Adrenal gland (tissue), 12 donors: ENCODE results near the gene TKT. TPM values are rescaled to one million over a fixed set of nuclear protein-coding genes. Genes with fewer than 3 reads are reported as not detected.

Source experiments
- DNase-seq, 7 donors: peaks; one replicate each; pipeline ENCODE4 v3.0.0-alpha.2; 2019 to 2020
- H3K27ac ChIP-seq, 5 donors: fragments of 200-600 bp; sonication (generic) in 4 of 5; 1 replicate in 3 of 5; 2 replicates in 2 of 5; pipeline versions ENCODE4 v1.5.1 to v1.8.0; 2016 to 2020; ENCODE audit warnings: mild to moderate bottlenecking in 1 of 5
- H3K27me3 ChIP-seq: fragments of 200-600 bp; 2 replicates; pipeline ENCODE4 v1.8.0; 2021
- H3K36me3 ChIP-seq, 2 donors: fragments of 200-600 bp; replicated peaks in 1 of 2; 1 replicate in 1 of 2; 2 replicates in 1 of 2; pipeline versions ENCODE4 v1.5.1 to v1.8.0; 2018 to 2022
- H3K4me1 ChIP-seq, 2 donors: fragments of 200-600 bp; replicated peaks in 1 of 2; 1 replicate in 1 of 2; 2 replicates in 1 of 2; pipeline versions ENCODE4 v1.5.1 to v1.8.0; 2018 to 2021
- H3K4me3 ChIP-seq, 4 donors: fragments of 200-600 bp; sonication (generic) in 3 of 4; one replicate each; pipeline ENCODE4 v1.5.1; 2016 to 2018
- H3K9me3 ChIP-seq, 3 donors: fragments of 200-600 bp; sonication (generic) in 1 of 3; replicated peaks in 1 of 3; 1 replicate in 2 of 3; 2 replicates in 1 of 3; pipeline versions ENCODE4 v1.5.1 to v1.8.0; 2016 to 2021
- POLR2A ChIP-seq, 2 donors: fragments of 450-650 bp; IDR thresholded peaks; one replicate each; pipeline ENCODE4 v1.6.1; 2017; ENCODE audit warnings: antibody characterized with exemption in 2 of 2, mild to moderate bottlenecking in 2 of 2, moderate library complexity in 1 of 2
- WGBS, 4 donors: extraction: QIAGEN DNeasy Blood & Tissue Kit in 2 of 4; methylation state at CpG; one replicate each; pipeline versions ENCODE4 v1.1.5 to v1.1.7; 2013 to 2017; 5-methylcytosine and 5-hydroxymethylcytosine counted together
- intact Hi-C, 2 donors: fragments of 100-400 bp; cut with DNase I; formaldehyde crosslinking; loops; one replicate each; pipeline versions ENCODE4 v1.14.1 to v1.15.0; 2022 to 2023
- polyA plus RNA-seq, 3 donors: library from polyadenylated mRNA; stranded (reverse); fragments of 200-250 nt in 2 of 3; fragments of 350-450 nt in 1 of 3; fragmentation: Illumina TruSeq in 1 of 3; extraction: RNeasy Lipid Tissue Mini Kit (QIAGEN cat#74804) in 1 of 3; gene quantifications; one replicate each; pipeline ENCODE4 v1.2.3, GENCODE V29; 2013 to 2014
- total RNA-seq, 9 donors: library from RNA; depleted of rRNA in 4 of 9; stranded (reverse); fragments of >200 nt in 4 of 9; fragments of 120-200 nt in 1 of 9; fragmentation: NEBNext Ultra II Directional in 1 of 9; extraction: Animal tissue kit (Norgen Biotek cat#: 25700) in 1 of 9; gene quantifications; one replicate each; pipeline versions ENCODE4 v1.1.0 to v1.2.4, GENCODE V29; 2013 to 2023
- TF ChIP-seq, protein P1 (sequence below), 6 experiments: fragments of 450-650 bp in 4 of 6; fragments of 200-600 bp in 2 of 6; sonication (generic) in 1 of 6; IDR thresholded peaks; 1 replicate in 5 of 6; 2 replicates in 1 of 6; pipeline versions ENCODE4 v1.5.1 to v1.8.0; 2016 to 2021; ENCODE audit warnings: antibody characterized with exemption in 6 of 6, mild to moderate bottlenecking in 2 of 6, moderate library complexity in 1 of 6
- donor health status: healthy with polysubstance abuse.
- donor health status: Bipolar disorder and iron deficiency.
- donor health status: DM: yes; HTN: yes; CAD: no.
- donor health status: DM: no; HTN: no; CAD: no.
- donor health status: DM: no; HTN: no; CAD: no.
- donor health status: DM: yes; HTN: yes; CAD: no.

TKT gene
- total and polyA plus RNA-seq, 12 donors: 131 to 516 (median 276) TPM

DNA sequence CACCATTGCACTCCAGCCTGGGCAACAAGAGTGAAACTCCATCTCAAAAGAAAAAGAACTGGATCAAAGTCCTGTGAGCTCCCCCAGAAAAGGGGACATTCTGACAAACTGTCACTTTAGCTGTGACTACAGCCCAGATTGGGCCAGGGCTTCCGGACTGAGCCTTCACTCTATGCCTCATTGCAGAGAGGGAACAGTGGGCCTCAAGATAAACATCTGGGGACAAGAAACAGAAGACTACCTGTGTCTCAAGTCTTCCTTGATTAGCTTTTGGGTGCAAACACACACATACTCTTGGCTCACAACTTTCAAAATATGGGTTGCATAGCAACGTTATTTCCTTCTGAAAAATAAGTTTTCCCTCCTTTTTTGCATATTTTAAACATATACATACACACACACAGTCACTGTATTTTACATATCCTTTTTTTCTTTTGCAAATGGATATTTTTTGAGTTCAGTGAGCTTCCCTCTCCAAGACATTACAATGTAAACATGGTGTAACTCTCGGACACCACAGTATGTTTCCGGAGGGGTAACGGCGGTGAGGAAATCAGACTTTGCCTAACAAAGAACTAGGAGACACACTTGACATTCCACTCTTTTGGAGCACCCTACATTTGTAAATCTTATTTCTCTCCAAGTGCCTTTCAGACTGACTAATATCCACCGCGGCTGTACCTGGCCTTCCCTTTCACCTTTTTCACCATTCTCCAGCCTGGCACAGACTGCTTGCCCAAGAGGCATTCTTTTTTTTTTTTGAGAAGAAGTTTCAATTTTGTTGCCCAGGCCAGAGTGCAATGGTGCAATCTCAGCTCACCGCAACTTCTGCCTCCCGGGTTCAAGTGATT, 3.5 kb downstream of the TKT start:
- peak overlapping the region in 4 of 5 donors; percentile 6 to 96 (median 35) for H3K27ac ChIP-seq
- WGBS, 4 donors: 54 to 66% (median 59%) methylated on average over 10 of the region's 10 CpGs

GRCh38 chr3:53250881-53251605, 4.8 kb downstream of the TKT start:
- TF ChIP-seq, protein P1, sequence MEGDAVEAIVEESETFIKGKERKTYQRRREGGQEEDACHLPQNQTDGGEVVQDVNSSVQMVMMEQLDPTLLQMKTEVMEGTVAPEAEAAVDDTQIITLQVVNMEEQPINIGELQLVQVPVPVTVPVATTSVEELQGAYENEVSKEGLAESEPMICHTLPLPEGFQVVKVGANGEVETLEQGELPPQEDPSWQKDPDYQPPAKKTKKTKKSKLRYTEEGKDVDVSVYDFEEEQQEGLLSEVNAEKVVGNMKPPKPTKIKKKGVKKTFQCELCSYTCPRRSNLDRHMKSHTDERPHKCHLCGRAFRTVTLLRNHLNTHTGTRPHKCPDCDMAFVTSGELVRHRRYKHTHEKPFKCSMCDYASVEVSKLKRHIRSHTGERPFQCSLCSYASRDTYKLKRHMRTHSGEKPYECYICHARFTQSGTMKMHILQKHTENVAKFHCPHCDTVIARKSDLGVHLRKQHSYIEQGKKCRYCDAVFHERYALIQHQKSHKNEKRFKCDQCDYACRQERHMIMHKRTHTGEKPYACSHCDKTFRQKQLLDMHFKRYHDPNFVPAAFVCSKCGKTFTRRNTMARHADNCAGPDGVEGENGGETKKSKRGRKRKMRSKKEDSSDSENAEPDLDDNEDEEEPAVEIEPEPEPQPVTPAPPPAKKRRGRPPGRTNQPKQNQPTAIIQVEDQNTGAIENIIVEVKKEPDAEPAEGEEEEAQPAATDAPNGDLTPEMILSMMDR (IDR thresholded peaks at IDR 0.05): no peak
- no peak for TF ChIP-seq POLR2A (IDR thresholded peaks at IDR 0.05)
- Histone ChIP-seq H3K27ac (peak overlapping the region in 3 of 5 donors; percentile 44 to 47 (median 45)), H3K9me3 (no peaks in the 10 kb centered on the region), H3K4me3 (no peak overlapping the region), H3K27me3 (no peaks in the 10 kb centered on the region), H3K36me3 (no peaks in the 10 kb centered on the region), H3K4me1 (peaks cover 42 to 59% of the 10 kb centered on the region in 2 donors)
- 63 to 80% (median 75%) methylated on average over 2 to 4 of the region's 4 CpGs for WGBS, 4 donors
- DNase-seq: no peak
- intact Hi-C loops: no loop called here

More for the DNA sequence above, 3.5 kb downstream of the TKT start:
- Histone ChIP-seq H3K4me3 (peak overlapping the region in 1 of 4 donors; percentile 100), H3K4me1 (peaks cover 42 to 63% of the 10 kb centered on the region in 2 donors), H3K36me3 (no peaks in the 10 kb centered on the region), H3K27me3 (no peaks in the 10 kb centered on the region), H3K9me3 (no peaks in the 10 kb centered on the region)
- no peak for TF ChIP-seq POLR2A (IDR thresholded peaks at IDR 0.05)
- TF ChIP-seq, protein P1 (IDR thresholded peaks at IDR 0.05): no peak
- DNase-seq: no peak
- intact Hi-C loops: no loop called here

- Histone ChIP-seq H3K9me3 (no peaks in the 10 kb centered on the region), H3K27me3 (no peaks in the 10 kb centered on the region), H3K36me3 (no peaks in the 10 kb centered on the region), H3K27ac (peak overlapping the region in 2 of 5 donors; percentile 45 to 60), H3K4me3 (no peak overlapping the region), H3K4me1 (peaks cover 42 to 59% of the 10 kb centered on the region in 2 donors)
- no peak for DNase-seq
- WGBS, 4 donors: 92 to 100% (median 95%) methylated on average over 3 of the region's 3 CpGs
- intact Hi-C loops: no loop called here
- no peak for TF ChIP-seq POLR2A (IDR thresholded peaks at IDR 0.05)
- TF ChIP-seq, protein P1 (IDR thresholded peaks at IDR 0.05): no peak
Measured at GRCh38 chr3:53250453-53250852, 5.4 kb downstream of the TKT start.

GRCh38 chr3:53248161-53248560, 7.7 kb downstream of the TKT start:
- H3K9me3 ChIP-seq: no peaks in the 10 kb centered on the region

More at GRCh38 chr3:53248161-53248560, 7.7 kb downstream of the TKT start:
- DNase-seq: no peak
- WGBS, 4 donors: 79 to 90% (median 84%) methylated on average over 6 of the region's 6 CpGs
- intact Hi-C loops: no loop called here
- TF ChIP-seq, protein P1 (IDR thresholded peaks at IDR 0.05): no peak
- TF ChIP-seq POLR2A (IDR thresholded peaks at IDR 0.05): no peak
- no peak overlapping the region for H3K27ac ChIP-seq
- no peak overlapping the region for H3K4me3 ChIP-seq
- H3K4me1 ChIP-seq: peaks cover 40 to 57% of the 10 kb centered on the region in 2 donors
- no peaks in the 10 kb centered on the region for H3K36me3 ChIP-seq
- H3K27me3 ChIP-seq: no peaks in the 10 kb centered on the region
